Activated CD4-positive, alpha-beta T cell treated with anti-CD3 and anti-CD28 coated beads, Interleukin-2, Interleukin-4, amounts not matched to agents 100 ng/mL and 50 ng/mL, durations not matched to agents 16 hours and 8 hours (primary cell): ENCODE data around the gene ARSI.
"Not testable (repeated sequence)": the region's sequence is repeated elsewhere in the genome, so short reads cannot be mapped to it uniquely, and the experiment has no call there.

Experiments used
- DNase-seq: peaks from one replicate; pipeline ENCODE4 v3.0.0-alpha.2; 2020; ENCODE audit warnings: low spot score

Gene ARSI

DNA sequence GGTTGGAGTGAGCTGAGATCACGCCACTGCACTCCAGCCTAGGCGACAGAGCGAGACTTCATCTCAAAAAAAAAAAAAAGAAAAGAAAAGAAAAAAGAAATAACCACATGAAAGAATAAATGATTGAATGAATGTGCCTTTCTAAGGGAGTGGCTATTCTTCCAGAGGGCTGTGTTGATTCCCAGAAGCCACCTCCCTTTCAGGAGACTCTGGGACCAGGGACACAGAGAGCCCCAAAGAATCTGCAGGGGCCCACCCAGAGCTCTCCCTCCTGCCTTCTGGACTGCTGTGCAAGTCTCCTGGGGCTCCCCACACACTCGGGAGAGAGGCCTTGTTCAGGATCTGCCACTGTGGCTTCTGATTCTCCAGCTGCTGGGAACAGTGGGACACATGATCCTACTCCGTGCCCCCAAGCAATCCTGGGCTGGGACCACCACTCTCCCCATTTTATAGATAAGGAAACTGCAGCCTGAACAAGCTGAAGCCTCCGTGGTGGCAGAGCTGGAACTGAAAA, 36.8 kb downstream of the ARSI start:
- no peak for DNase-seq

DNA sequence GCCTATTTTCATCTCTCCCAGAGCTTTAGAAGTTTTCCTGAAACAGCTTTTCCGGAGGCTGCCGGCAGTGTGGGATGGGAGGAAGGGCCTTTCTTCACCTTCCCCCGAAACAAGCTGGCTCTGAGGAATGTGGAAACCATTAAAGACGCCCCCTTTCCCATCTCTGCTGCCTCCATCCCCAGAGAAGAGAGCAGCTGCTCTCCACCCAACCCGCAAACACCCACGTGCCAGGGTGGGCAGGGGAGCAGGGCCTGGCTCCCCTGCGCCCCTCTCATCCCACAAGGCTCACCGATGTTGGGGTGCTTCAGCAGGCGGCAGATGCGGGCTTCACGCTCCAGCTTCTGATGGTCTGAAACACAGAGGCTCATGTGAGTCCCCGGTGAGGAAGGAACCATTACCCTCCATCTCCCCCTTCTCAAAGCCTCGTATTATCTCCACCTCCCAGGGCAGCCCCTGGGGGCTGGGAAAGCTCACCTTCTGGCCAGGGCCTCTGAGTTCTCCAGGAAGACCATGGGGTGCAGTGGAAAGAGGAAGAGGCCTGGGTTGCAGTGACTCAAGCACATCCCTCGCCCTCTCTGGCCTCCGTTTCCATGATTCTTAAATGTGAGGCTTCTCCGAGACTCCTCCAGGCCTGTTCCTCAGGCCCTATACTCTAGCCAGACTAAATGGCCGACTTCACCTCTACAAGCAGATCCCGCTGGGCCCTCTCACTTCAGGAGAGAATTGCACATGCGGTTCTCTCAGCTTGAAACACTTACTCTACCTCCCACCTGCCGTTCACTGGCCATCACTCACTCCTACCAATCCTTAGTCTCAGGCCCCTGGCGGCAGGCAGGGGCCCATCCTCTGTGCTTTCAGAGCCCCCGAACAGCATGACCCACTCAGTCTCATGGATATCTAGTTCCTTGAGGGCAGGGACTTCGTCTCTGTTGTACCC, 37.8 kb downstream of the ARSI start:
- DNase-seq: no peak

DNA sequence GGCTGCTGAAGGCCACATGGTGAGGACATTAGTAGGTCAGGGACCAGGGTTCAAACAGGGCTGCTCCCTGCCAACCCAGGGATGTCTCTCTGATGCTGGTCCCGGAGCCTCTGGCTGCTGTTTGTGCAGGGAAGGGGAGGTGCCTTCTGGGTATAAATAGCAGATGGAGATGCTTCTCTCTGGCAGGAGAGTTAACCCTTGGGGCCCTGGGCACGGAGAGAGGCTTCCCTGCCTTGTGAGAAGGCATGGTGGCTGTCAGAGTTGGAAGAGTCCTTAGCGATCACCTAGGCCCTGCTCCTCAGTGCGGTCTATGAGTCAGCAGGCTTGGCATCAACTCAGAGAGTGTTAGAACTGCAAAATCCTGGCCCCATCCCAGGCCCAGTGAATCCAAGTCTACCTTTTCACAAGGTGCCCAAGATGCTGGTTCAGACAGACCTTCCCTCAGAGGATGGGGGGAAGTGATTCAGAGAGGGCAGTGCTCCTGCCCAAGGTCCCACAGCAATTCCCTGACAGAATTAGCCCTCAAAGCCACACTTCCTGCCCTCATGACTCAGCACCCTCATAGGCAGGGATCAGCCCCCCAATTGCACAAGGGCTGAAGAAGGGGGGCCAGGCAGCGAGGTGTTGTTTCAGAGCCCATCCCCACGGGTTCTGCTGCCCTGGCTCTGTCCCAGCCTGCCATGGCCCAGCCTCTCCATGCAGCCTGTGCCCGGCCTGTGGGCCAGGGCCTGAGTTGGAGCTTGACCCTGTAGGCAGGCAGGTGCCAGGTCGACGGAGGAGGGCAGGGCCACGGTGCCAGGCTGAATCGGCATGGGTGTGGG, 38.7 kb downstream of the ARSI start:
- DNase-seq: no peak

DNA sequence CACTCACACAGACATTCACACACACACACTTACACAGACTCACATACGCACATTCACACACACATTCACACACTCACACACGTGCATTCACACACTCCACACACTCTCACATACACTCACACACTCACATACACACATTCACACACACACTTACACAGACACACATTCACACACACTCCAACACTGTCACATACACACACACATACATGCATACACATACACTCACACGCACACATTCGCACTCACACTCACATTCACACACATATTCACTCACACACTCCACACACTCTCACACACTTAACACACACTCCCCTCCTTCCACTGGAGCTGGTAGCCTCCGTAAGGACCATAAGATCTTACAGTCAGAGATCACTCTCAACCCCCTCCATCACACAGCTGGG, 39.3 kb downstream of the ARSI start:
- no peak for DNase-seq

DNA sequence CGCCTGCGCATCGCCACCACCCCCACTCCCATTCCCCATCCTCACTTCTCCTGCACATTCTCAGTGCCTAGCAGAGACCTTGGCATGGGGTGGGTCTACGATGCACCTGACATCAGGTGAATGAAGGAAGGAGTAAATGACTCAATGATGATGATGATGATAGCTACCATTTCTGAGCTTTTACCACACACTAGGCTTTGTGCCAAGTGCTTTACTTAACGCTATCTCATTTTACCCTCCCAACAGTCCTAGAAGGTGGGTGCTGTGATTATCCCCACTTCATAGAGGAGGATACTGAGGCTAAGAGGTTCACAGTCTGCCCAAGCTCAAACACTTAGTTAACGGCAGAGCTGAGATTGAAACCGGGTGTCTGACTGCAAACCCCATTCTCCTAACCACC, 40.2 kb downstream of the ARSI start:
- no peak for DNase-seq

DNA sequence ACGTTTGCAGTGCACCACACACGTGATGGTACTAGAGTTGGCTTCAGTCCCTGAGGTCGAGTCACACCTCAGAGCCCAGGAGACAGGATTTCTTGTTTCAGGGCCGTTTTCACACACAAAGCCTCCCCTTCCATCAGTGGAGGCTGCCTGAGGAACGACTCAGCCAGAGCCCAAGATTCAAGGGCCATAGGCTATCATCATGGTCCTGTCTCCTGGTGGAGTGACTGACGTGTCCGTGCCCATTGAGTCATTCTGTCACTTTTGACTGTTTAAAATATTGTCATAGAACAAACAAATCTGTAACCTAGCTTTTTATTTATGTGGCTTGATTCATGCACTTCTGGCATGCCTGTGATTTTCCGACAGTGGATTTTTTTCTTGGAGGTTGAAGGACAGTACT, 41.5 kb downstream of the ARSI start:
- DNase-seq: no peak

DNA sequence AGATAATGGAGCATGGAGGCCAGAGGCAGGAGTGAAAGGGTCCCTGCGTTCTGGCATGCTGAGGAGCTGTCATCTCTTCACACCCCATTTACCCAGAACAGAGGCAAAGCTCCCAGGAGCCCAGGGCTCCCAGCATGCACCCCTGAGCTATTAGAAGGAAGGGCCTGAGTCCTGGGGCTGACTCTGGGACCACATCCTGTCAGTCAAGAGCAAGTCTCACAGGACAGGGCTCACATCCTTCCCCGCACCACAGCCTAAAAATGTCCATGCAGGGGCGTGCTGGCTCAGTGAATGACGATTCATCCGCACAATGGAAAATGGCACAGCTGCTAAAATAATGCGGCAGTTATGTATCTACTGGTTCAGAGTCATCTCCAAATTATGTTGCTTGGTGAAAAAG, 44.6 kb downstream of the ARSI start:
- DNase-seq: no peak

DNA sequence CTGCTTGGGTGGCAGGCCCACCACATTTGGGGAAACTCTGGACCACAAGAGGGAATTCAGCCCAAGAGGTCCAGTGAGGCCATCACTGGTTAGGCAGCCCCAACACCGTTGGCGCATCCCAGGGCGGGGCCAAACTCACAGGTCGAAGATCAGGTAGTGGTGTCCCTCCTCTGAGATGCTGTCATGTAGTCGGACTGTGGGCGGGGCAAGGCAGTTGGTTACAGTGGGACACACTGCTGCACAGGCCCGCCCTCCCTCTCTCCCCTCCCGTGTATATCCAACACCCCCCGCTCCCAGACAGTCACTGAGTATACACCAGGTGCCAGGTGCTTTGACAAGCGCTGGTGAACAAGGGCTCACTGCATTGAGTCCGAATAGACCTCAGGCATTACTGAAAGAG, 45.3 kb downstream of the ARSI start:
- DNase-seq: no peak

DNA sequence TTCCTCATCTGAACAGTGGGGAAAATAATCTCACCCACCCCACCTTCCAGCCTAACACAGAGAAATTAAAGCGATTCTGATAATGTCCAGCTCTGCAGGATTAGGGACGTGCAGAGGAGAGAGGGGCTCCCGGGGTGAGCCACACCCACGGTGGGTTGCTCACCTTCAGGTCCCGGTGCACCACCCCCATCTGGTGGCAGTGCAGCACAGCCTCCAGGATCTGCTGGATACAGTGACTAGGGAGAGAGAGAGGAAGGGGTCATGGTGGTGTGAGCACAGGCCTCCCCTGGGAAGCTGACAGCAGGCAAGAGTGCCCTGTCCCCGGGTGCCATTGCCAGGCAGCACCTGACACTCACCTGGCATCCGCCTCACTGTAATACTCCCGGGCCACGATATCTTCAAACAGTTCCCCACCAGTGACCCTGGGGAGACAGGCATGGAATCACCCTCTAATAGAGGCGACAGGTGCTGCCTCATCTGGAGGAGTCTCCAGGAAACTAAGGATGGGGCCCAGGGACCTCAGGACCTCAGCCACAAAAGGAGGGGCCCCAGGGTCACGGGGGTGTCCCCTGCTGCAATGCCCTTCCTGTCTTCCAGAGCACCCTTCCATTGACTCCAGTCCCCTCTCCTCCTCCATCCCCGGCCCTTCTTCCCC, 46.2 kb downstream of the ARSI start:
- DNase-seq: no peak

DNA sequence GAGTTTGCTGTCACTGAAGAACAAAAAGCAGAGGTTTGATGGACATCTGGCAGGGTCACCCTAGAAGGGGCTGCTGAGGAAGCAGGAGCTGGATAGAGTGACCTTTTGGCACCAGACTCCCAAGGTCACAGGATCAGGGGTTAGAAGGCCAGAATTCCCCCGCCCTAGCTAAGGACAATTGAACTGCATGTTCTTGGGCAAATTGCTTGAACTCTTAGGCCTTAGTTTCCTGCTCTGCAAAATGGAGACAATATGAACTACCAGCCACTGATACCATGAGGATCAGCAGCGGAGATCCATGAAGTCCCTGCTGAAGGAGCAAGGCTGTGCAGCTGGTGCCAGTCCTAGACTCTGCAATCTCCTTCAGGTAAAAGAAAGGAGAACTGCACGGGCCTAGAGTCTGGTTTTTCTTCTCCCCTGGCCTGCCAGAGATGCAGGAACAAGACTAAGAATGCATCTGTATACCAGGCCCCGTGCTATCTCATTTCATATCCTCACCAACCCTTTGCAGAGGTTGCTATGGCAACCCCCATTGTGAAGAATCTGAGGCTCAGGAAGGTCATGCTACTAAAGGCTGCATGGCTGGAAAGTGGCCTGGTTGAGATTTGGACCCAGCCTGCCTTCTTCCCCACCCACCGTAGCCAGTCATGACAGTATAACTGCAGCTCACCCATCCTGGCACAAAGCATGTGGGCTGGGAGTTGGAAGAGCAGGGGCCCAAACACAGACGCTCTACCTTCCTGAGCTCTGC, 46.9 kb downstream of the ARSI start:
- DNase-seq: no peak

DNA sequence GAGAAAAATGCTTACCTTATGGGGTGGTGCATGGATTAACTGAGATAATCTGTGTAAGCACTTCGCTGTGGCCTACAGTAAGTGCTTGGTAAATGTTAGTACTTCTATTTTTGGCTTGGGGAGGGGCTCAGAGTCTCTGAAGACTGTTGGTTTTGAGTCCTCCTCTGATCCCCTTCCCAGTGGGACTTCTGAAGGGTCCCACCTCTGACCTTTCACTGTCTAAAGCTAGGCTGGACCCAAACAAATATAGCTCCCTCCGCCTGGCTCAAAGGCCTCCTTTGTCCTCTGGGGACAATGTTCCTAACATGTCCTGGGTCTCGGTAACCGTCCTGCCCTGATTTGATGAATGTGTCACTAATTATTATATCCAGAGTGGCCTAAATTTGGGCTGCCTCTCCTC, 47.9 kb downstream of the ARSI start:
- DNase-seq: no peak

DNA sequence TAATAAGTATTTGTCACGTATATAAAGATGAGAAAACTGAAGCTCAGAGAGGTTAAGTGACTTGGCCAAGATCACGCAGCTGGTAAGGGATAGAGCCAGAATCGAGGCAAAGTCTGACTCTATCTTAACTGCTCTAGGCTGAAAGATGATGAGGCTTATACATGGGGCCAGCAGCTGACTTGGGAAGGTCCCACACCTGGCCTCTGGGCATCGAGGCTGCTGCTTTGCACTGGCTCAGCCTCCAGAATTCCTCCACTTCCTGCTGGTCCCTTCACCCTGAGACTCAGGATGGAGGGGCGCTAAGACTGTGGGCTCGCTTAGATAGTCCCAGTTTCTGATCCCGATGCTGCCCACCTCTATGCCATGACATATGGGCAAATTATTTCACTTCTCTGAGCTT, 48.3 kb downstream of the ARSI start:
- no peak for DNase-seq

DNA sequence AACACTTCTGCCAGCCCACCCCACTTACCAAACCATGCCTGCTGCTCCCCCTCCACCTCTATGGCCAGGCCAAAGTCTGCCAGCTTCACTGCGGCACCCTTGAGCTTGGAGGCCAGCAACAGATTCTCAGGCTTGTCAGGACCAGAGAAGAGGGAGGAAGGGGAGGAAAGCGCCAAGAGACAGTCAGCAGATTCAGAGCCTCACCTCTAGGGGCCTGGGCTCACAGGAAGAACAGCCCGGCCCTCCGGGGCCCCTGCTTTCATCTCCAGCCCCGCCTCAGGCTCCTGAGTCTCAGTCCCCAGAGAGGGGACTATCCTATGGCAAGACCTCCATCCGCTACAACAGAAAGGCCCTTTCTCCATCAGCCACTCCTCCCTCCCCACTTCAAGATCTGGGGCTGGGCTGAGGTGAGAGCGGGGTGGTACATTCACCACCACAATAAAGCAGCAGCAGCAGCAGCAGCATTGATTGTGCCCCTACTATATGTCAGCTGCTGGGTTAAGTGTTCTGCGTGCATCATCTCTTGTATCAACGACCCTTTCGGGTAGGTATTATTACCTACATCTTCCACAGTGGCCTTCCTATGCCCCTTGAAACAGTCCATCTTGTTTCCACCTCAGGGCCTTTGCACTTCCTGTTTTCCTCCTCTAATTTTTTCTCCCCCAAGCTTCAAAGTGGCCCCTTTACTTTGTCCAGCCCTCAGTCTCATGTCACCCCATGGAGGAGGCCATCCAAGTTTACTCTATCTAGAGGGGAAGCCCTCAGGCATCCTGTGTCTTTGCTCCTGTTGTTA, 49.1 kb downstream of the ARSI start:
- no peak for DNase-seq

DNA sequence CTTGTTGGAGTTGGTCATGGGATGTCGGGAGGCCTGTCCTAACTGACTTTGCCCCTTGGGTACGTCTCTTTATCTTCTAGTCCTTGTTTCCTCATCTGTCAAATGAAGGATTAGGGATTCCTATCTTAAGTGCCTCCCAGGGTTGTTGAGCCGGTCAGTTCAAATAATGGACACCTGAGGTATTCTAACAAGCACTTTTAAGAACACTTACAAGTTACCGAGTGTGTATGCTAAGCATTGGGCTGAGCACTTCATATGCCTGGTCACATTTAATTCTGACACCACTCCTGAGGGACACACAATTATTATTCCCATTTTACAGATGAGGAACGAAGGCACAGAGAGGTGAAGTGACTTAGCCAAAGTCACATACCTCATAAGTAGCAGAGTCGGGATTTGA, 50.2 kb downstream of the ARSI start:
- DNase-seq: no peak

DNA sequence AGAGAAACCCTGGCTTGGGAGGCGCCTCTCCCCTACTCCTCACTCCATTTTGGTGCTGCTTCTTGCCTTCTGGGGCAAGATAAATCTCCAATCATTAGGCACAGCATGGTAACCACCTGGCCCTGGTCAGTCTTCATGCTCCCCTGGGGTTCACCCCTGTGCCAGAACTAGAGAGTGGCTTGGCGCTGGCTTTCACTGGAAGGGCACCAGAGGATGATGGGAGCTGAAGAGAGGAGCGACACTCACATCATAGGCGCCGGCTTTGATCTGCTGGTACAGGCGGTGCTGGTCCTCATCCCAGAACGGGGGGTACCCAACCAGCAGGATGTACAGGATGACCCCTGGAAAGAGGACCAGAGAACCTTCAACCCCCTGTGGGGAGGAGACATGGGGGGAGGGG, 51.2 kb downstream of the ARSI start:
- no peak for DNase-seq

DNA sequence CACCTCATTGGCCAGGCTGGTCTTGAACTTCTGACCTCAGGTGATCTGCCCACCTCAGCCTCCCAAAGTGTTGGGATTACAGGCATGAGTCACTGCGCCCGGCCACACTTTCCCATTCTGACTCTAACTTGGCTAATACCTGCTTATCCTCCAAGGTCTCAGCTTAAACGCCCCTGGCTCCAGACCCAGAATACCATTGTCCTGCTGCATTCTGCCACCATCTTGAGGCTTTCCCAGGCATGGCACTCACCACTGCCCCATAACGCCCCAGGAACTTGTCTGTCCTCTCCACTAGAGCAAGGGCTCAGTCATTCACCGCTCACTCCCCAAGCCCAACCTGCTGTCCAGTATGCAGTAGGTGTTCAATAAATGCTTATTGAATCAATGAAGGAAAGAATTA, 53.0 kb downstream of the ARSI start:
- no peak for DNase-seq

DNA sequence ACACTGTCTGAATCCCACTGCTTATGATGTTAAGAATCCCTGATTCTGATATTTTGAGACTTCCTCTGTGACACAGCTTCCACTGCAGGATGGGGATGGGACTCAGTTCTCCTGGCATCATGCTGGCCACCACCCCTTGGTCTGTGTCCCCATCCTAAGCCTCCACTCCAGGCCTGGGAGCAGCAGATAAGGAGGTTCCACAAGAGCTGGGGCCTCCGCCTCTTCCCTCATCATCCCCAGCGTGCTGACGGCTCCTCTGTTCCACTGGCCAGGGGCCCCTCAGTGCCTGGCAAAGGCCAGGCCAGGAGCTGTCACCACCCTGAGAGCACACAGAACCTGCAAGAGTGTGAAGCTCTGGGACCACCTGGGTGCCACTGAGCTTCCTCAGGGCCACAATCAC, 53.8 kb downstream of the ARSI start:
- no peak for DNase-seq

DNA sequence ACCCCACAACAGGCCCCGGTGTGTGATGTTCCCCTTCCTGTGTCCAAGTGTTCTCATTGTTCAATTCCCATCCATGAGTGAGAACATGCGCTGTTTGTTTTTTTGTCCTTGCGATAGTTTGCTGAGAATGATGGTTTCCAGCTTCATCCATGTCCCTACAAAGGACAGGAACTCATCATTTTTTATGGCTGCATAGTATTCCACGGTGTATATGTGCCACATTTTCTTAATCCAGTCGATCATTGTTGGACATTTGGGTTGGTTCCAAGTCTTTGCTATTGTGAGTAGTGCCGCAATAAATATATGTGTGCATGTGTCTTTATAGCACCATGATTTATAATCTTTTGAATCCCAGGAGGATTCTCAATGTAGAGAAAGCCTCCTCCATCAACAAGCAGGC, 54.2 kb downstream of the ARSI start:
- DNase-seq: not testable (repeated sequence)

DNA sequence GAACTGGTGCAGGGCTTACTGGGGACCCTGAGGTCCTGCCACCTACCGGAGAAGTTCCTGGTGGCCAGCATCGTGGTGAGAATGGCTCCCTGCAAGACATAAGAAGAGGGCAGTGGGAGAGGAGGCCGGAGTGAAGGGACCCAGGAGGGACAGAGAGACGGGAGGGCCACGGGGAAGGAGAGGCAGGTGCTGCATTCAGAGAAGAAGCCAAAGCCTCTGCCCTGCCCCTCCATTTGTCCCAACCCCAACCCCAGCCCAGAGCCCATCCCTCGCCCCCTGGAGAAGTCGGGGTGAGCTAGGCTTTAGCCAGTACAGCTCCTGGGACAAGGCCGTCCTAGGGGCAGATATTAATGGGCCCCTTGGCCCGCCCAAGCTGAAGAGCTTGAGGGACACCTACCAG, 55.0 kb downstream of the ARSI start:
- DNase-seq: no peak

DNA sequence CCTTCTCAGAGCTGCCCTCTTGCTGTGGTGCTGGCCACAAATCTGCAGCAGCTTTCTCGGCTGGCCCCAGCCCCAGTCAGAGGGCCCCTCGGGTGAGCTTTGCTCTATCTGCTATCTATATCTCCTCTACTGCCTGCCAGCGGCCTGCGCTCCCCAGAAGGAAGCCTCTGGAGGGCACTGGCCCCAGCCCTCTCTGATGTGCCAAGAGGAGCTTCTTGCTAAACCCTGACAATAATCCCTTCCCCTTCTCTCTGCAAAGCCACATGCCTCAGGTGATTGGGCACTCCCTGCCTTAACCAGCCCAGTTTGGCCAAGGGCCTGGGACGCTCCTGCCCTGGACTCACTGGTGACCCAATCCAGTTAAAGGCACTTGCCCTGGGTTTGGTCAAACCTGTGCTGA, 55.9 kb downstream of the ARSI start:
- DNase-seq: no peak

DNA sequence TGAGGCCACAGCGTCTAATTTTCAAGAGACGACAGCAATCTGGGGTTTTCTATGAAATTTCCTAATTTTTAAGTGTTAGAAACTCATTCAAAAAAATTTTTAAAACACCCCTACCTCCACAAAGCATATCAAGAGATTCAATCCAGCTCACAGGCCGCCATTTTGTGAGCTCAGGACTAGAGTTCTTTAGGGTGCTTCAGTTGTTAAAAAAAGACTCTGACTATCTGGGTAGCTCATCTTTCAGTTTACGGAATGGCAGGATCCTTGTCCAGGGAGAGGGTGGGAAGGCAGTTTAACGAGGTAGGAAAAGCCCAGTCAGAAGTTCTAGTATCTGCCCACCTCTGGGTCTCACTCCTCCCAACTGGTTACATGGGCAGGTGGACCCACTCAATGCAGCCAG, 56.3 kb downstream of the ARSI start:
- no peak for DNase-seq
